HG03354 (cell line): ENCODE data around the gene CHRNA4.
"Not testable (repeated sequence)": the region's sequence is repeated elsewhere in the genome, so short reads cannot be mapped to it uniquely, and the experiment has no call there.

Experiments used
- ATAC-seq: cut with Tn5 transposase; IDR thresholded peaks from one replicate; pipeline ENCODE4 v1.9.1; 2021; ENCODE audit warnings: mild to moderate bottlenecking; ENCODE audit not compliant: unreplicated experiment, poor library complexity, severe bottlenecking

The CHRNA4 gene

DNA sequence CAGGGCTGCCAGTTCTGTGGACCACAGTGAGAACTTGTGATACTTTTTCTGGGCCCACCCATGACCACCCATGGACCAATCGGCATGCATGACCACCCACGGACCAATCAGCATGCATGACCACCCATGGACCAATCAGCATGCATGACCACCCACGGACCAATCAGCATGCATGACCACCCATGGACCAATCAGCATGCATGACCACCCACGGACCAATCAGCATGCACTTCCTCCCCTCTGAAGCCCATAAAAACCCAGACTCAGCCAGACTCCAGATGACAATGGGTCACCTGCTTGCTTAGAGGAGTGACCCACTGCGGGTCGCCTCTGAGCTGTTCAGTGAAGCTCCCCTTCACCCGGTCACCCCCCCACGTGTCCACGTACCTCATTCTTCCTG, 18.7 kb upstream of the CHRNA4 start:
- ATAC-seq, result not testable (repeated sequence)

GRCh38 chr20:63379296-63379695, 18.1 kb upstream of the CHRNA4 start:
- ATAC-seq, result no peak

DNA sequence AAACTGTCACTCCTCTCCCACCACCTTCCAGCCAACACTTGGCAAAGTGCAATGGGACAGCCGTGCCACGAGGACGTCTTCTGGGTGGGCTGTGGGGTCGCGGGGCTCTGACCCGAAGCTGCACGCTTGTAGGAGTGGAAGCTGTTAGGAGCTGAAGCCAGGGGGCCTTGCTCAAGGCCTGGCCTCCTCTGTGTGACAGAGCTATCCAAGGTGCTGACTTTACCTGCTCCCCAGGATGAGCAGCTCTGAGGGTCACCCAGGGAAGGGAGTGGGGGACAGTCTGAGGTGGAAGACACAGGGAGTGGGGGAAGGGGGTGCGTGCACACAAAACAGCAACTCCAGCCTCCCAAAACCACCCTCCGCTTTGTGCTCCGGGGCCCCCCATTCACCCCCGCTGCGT, 17.5 kb upstream of the CHRNA4 start:
- no peak for ATAC-seq

DNA sequence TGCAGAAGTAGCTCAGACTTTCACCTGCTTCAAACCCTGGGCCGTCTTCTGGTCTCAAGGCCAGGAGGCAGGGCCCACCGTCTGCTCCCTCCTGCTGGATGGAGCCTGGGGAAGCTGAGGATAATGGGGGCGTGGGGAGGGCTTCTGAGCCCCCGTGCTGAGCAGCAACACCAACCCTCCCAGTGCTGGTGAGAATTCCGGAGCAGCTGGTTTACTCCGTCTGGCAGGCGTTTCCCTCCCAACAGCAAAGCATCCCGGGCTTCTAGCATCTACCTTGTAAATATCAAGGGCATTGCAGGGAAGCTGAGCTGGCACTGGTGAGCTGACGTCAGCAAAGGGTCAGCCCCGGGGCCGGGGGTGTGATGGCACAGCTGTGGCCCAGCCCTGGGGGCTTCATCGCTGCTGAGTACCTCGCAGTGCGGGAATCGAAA, 16.8 kb upstream of the CHRNA4 start:
- ATAC-seq, result no peak

DNA sequence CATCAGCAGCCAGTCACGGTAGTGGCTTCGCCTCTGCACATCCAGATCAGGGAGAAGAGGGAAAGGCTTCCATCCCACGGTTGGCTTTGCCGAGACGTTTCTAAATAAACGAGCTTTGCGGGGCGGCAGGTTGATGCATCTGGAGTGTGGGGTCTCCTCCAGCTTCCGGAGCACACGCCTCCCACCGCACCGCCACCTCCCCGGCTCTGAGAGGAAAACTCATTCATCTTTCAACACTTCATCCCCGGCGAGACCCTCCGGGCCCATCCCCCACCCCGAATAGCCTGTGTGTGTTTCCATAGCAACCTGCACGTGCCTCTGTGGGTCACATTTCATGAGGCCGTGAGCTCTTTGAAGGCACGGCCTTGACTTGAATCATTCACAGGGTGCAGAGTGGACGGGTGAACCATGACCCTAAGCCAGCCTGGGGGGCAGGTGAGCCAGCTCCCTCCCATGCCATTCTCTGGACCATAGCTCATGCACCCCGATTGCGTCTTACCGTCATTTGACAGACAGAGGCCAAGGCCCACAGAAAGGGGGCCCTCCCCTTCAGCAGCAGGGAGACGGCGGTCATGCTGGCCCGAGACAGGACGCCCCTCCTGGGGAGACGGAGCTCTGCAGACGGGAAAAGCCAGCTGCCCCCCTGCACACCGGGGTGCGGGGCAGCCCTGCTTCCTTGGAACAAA, 16.2 kb upstream of the CHRNA4 start:
- ATAC-seq, result no peak

GRCh38 chr20:63376283-63377250, 15.4 kb upstream of the CHRNA4 start:
- ATAC-seq, result no peak

DNA sequence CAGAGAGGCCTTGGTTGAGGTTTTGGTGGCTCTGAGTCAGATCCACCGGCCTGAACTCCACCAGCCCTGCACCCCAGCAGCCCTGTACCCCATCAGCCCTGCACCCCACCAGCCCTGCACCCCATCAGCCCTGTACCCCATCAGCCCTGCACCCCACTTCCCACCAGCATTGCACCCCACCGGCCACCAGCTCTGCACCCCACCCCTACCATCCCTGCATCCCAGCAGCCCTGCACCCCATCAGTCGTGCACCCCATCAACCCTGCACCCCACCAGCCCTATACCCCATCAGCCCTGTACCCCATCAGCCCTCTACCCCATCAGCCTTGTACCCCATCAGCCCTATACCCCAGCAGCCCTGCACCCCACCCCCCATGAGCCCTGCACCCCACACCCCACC, 14.3 kb upstream of the CHRNA4 start:
- ATAC-seq, result no peak

DNA sequence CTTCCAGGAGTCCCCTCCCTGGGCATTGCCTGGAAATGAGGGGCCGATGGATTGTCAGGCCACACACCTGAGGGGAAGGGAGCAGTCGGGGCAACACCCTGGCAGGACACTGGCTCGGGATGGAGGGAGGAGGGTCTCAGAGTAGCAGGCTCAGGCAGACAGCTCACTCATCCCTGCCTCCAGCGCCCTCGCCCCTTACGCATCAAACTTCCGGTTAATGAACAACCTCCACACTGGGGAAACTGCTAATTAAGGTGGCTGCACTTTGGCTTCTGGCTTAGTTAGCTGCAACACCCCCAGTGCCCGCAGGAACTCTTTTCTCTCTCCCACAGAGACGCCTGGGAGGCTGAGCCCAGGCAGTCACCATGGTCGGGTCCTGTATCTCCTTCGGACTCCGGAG, 13.4 kb upstream of the CHRNA4 start:
- ATAC-seq, result no peak

DNA sequence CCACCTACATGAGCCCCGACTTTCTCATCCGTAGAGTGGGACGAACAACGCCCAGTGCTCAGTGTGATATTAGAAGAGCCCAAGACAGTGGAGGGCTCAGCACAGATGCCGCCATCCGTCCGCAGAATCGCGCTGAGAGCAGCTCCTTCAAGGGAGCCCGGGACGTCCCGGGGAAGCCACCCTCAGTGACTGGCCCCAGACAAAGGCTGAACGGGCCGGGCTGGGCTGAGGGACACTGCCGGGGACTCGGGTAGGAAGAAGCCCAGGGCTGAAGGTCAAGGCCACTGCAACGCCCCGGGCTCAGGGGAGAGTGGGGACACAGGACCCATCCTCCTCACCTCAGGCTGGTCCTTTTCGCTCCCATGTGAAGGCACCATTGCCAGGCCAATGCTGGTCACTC, 12.8 kb upstream of the CHRNA4 start:
- no peak for ATAC-seq

DNA sequence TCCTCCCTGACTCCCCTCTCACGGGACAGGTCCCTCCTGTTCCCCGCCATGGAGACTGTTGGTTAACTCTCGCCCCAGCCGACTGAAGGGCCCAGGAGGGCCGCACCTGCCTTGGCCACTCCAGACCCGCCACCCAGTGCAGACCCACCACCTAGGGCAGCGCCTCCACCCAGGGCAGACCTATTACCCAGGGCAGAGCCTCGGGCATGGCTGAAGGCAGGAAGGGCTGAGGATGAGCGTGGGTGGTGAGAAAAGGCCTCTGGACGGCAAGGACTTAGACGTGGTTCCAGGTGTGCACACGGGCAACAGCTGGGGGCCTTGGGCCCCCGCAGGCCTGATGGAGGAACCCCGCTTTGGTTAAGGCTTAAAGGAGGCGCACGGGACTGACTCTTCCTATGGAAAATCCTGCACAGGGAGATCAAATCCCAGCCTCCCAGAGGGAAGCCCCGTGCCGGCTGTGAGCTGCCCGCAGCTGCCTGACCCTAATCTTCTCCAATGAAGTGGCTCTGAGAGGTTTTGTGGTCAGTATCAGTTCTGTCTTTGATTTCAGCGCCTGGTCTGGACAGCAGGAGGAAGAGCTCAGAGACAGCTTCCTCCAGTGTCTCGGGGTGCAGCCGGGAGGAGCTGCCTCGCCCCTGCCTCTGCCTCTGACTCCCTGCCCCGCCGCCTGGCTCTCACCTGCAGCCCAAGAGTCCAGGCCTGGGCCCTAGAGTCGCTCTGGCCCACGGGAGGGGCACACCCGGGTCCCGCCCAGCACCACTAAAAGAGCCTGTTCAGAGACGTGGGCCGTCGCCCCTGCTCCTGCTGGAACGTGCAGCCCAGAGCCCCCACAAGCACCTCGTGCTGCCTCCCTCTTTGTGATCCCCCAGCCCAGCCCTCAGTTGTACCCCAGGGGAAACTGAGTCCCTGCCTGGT, 12.1 kb upstream of the CHRNA4 start:
- no peak for ATAC-seq

- no peak for ATAC-seq
Measured at GRCh38 chr20:63371291-63371865, 10.2 kb upstream of the CHRNA4 start.

GRCh38 chr20:63370618-63371187, 9.6 kb upstream of the CHRNA4 start:
- ATAC-seq, result no peak

DNA sequence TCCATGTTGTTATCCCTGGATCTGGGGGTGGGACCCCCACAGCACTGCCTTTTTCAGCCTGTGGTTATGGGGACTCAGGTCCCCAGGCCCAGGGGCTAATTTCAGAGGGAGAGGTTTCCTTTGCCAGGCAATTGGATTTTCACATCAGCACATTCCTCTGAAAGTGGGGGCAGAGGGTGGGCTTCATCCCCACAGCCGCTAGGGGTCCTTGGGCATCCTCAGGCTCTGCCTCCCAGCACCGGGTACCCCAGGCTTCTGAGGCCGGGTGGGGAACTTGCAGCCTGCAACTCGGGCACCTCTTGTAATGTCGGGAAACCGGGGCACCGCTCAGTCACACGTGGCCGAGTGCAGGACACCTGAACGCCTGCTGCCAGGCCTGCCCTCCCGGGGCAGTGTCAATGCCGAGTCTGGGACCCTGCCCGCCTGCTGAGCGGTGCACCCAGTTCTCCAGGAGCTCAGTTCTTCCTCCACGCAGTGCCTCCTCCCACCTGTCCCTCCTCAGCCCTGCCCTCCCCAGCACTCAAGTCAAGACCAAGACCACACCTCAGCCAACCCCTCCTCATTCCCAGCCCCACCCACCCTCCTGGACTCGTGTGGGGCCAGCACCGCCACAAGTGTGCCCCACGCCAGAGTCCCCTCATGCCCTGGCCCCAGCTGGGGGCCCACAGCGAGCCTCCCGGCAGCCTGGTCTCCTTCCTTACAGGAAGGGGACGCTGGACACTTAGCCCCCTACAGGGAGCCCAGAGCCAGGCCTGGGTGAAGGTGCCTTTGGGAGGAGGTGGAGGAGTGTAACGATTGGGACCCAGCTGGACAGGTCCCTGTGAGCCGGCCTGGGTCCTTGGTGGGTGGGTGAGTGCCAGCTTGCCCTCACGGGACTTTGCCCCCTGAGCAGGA, 8.8 kb upstream of the CHRNA4 start:
- no peak for ATAC-seq

- ATAC-seq, result no peak
Measured at GRCh38 chr20:63369024-63369530, 7.9 kb upstream of the CHRNA4 start.

- no peak for ATAC-seq
Measured at GRCh38 chr20:63368151-63368550, 7.0 kb upstream of the CHRNA4 start.

GRCh38 chr20:63367446-63368055, 6.4 kb upstream of the CHRNA4 start:
- ATAC-seq, result no peak

DNA sequence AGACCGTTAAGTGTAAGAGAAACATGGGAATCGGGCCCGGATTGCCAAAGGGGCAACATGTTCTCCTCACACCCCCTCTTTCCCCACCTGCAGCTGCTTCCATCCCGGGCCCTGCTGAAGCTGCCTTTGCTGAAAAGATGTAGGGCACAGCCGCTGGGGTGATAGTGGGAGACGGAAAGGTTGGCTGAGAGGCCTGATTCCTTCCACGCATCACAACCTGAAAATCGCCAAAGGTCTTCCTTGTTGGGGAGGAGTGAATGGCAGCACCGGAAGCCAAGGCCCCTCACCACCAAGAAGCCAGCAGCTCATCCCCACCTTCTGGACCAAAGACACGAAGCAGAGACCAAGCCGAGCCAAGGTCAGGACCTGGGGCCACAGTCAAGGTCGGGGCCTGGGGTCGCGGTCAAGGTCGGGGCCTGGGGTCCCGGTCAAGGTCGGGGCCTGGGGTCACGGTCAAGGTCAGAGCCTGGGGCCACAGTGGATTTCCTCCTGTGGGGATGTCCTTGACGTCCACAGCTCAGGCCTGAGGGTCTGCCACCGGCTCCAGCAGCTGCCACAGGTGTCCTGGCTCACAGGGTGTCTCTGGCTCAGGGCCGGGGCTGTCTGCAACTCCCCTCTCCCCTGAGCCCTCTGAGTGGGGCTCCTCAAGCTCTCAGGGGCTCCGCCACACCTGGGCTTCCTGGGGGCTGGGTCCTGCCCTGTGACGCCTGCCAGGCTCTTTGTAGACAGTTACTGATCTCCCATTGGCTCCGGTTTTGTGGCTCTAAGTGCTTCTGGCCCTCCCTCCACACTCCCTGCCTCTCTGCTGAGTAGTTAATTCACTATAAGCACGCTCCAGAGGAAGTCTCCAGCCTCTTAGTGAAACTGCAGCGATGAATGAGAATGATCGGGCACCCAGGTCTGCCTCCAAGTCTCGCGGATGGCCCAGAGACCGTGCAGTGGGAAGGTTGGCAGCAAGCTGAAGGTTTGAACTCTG, 5.5 kb upstream of the CHRNA4 start:
- ATAC-seq, result no peak
